Liver (tissue), 3 donors: Measurements from ENCODE around the gene DDX39A.

ENCODE experiments used
- FOXA1 ChIP-seq: IDR thresholded peaks from 2 replicates; pipeline ENCODE4 v1.6.1; 2016; ENCODE audit warnings: antibody characterized with exemption
- GABPA ChIP-seq, 2 donors: IDR thresholded peaks in 1 of 2; conservative IDR thresholded peaks in 1 of 2; 2 replicates each; pipeline ENCODE4 v1.6.1; 2016; ENCODE audit warnings: antibody characterized with exemption in 2 of 2, mild to moderate bottlenecking in 1 of 2, moderate library complexity in 1 of 2
- JUND ChIP-seq, 2 donors: IDR thresholded peaks; 2 replicates each; pipeline ENCODE4 v1.6.1; 2016; ENCODE audit warnings: antibody characterized with exemption in 2 of 2
- RAD21 ChIP-seq, 2 donors: IDR thresholded peaks; 2 replicates each; pipeline ENCODE4 v1.6.1; 2016; ENCODE audit warnings: antibody characterized with exemption in 2 of 2, mild to moderate bottlenecking in 2 of 2
- REST ChIP-seq: IDR thresholded peaks from 2 replicates; pipeline ENCODE4 v1.6.1; 2016; ENCODE audit warnings: antibody characterized with exemption, mild to moderate bottlenecking
- SP1 ChIP-seq: IDR thresholded peaks from 2 replicates; pipeline ENCODE4 v1.6.1; 2018; ENCODE audit warnings: antibody characterized with exemption, mild to moderate bottlenecking
- TF ChIP-seq, protein P1 (sequence below): fragments of 150-350 bp; IDR thresholded peaks from 2 replicates; pipeline ENCODE4 v1.5.1; 2017; ENCODE audit warnings: improper control_type of control experiment, low read depth, low read length; ENCODE audit not compliant: missing input control
- donor health status: healthy.
- donor health status: healthy.

DNA sequence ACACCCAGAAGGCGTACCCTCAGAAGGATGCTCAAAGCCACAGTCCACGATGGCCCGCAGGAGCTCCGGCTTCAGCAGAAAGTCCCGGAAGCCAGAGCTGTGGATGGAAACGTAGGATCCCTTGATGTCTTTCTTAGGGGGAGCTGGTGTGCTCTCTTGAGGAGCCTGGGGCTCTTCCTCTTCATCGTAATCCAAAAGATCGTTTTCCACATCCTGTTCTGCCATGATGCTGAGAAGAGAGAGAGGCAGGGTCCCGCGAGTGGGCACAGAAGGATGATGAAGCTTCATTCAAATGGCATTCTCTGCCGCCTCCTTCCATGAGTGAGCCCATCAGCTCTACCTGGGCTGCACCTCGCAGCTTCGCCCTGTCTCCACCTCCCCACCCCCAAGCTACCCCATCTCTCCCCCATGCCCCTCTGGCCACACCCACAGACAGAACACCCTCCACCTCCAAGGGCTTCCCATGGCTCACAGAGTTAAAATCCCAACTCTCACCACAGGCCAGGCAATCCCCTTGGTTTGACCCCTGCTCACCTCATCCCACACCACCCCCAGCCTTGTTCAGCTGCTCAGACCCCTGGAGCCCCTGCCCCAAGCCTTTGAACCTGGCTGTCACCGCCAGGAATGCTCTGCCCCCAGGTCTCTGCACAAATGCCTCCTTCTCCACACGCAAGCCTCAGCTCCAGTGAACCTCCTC lies 6.0 kb downstream of the DDX39A start:
- TF ChIP-seq, protein P1, sequence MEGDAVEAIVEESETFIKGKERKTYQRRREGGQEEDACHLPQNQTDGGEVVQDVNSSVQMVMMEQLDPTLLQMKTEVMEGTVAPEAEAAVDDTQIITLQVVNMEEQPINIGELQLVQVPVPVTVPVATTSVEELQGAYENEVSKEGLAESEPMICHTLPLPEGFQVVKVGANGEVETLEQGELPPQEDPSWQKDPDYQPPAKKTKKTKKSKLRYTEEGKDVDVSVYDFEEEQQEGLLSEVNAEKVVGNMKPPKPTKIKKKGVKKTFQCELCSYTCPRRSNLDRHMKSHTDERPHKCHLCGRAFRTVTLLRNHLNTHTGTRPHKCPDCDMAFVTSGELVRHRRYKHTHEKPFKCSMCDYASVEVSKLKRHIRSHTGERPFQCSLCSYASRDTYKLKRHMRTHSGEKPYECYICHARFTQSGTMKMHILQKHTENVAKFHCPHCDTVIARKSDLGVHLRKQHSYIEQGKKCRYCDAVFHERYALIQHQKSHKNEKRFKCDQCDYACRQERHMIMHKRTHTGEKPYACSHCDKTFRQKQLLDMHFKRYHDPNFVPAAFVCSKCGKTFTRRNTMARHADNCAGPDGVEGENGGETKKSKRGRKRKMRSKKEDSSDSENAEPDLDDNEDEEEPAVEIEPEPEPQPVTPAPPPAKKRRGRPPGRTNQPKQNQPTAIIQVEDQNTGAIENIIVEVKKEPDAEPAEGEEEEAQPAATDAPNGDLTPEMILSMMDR, result no peak
- TF ChIP-seq RAD21 (IDR thresholded peaks at IDR 0.05) (no peak), REST (no peak), GABPA (IDR thresholded peaks at IDR 0.05 in 1 of 2, conservative IDR thresholded peaks at IDR 0.05 in 1 of 2) (no peak), SP1 (no peak), JUND (IDR thresholded peaks at IDR 0.05) (no peak), FOXA1 (no peak)
